ENCODE data around the gene HAT1.
"Not testable (repeated sequence)": the region's sequence is repeated elsewhere in the genome, so short reads cannot be mapped to it uniquely, and the experiment has no call there.

The HAT1 gene

GRCh38 chr2:171922230-171923022 lies at the start of gene HAT1:
TSS of gene HAT1 (plus strand) at chr2:171922461. CDS start at chr2:171922501, 40 bp downstream.
- DNase-seq, result peak; percentile 98

- no peak for DNase-seq
Measured at GRCh38 chr2:171874517-171874916, 47.7 kb upstream of the HAT1 start.

GRCh38 chr2:171874963-171875362 lies 47.3 kb upstream of the HAT1 start:
- no peak for DNase-seq

- DNase-seq, result peak; percentile 67
Measured at GRCh38 chr2:171878481-171878993, 43.7 kb upstream of the HAT1 start.

GRCh38 chr2:171879865-171880264 lies 42.4 kb upstream of the HAT1 start:
- no peak for DNase-seq

GRCh38 chr2:171880774-171881173 lies 41.5 kb upstream of the HAT1 start:
- DNase-seq, result no peak

GRCh38 chr2:171882089-171882769 lies 40.0 kb upstream of the HAT1 start:
- no peak for DNase-seq

- no peak for DNase-seq
Measured at GRCh38 chr2:171883275-171883893, 38.9 kb upstream of the HAT1 start.

- no peak for DNase-seq
Measured at GRCh38 chr2:171889333-171889732, 32.9 kb upstream of the HAT1 start.

GRCh38 chr2:171889808-171890207 lies 32.5 kb upstream of the HAT1 start:
- no peak for DNase-seq

GRCh38 chr2:171893196-171893823 lies 29.0 kb upstream of the HAT1 start:
- DNase-seq, result no peak

GRCh38 chr2:171893824-171894611 lies 28.2 kb upstream of the HAT1 start, which contains the start of gene SLC25A12:
TSS of gene SLC25A12 (minus strand) at chr2:171894244. CDS start at chr2:171894214, 30 bp downstream.
- DNase-seq, result peak; percentile 75

GRCh38 chr2:171894612-171894947 lies 27.7 kb upstream of the HAT1 start:
- no peak for DNase-seq

- DNase-seq, result peak; percentile 45
Measured at GRCh38 chr2:171895786-171896185, 26.5 kb upstream of the HAT1 start.

- not testable (repeated sequence) for DNase-seq
Measured at GRCh38 chr2:171899623-171900282, 22.5 kb upstream of the HAT1 start.

GRCh38 chr2:171902840-171903420 lies 19.3 kb upstream of the HAT1 start:
- DNase-seq, result no peak

GRCh38 chr2:171908235-171908634 lies 14.0 kb upstream of the HAT1 start:
- DNase-seq, result no peak

- DNase-seq, result no peak
Measured at GRCh38 chr2:171909266-171909665, 13.0 kb upstream of the HAT1 start.

GRCh38 chr2:171910494-171910893 lies 11.8 kb upstream of the HAT1 start:
- no peak for DNase-seq

GRCh38 chr2:171913517-171913916 lies 8.7 kb upstream of the HAT1 start:
- no peak for DNase-seq

- DNase-seq, result no peak
Measured at GRCh38 chr2:171919453-171919852, 2.8 kb upstream of the HAT1 start.

- no peak for DNase-seq
Measured at GRCh38 chr2:171921970-171922229, 361 bp upstream of the HAT1 start.

Measured in fibroblast of upper back skin (primary cell).